HG03558 (cell line): Measurements from ENCODE around the gene CNTF.
"Not testable (repeated sequence)": the region's sequence is repeated elsewhere in the genome, so short reads cannot be mapped to it uniquely, and the experiment has no call there.

Experiments
- ATAC-seq: cut with Tn5 transposase; IDR thresholded peaks from one replicate; pipeline ENCODE4 v1.9.1; 2021; ENCODE audit warnings: moderate number of reproducible peaks; ENCODE audit not compliant: unreplicated experiment; ENCODE audit errors: extremely low read depth

CNTF gene

DNA sequence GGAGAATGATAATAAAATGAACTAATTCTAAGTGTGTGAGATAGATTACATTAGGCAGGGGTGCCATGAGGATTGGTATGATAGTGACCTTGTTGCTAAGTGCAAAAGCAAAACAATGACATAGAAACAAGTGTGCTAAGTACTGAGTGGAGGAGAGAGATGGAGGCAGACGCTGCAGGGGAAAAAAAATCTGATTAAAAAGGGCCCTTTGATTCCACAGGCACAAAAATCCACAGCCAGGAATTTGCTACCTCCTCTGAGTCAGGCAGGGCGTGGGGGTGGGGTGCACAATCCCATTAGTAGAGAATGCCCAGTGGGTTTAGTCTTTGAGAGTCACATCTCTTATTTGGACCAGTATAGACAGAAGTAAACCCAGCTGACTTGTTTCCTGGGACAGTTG is at the start of gene CNTF:
Gene CNTF (plus strand): TSS at position 322 of the 400 bp plus-strand sequence. CDS start 88 bp downstream, outside the sequence.
- ATAC-seq, result no peak

DNA sequence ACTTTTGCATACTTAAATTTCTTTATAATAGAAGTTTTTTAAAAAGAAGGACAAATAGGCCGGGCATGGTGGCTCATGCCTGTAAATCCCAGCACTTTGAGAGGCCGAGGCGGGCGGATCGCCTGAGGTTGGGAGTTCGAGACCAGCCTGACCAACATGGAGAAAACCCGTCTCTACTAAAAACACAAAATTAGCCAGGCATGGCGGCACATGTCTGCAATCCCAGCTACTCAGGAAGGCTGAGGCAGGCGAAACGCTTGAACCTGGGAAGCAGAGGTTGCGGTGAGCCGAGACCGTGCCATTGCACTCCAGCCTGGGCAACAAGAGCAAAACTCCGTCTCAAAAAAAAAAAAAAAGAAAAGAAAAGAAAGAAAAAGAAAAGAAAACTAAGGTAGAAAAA is 49.6 kb upstream of the CNTF start:
- ATAC-seq, result not testable (repeated sequence)

- ATAC-seq, result peak; percentile 13
Observed at GRCh38 chr11:58573451-58574104, 48.9 kb upstream of the CNTF start.

DNA sequence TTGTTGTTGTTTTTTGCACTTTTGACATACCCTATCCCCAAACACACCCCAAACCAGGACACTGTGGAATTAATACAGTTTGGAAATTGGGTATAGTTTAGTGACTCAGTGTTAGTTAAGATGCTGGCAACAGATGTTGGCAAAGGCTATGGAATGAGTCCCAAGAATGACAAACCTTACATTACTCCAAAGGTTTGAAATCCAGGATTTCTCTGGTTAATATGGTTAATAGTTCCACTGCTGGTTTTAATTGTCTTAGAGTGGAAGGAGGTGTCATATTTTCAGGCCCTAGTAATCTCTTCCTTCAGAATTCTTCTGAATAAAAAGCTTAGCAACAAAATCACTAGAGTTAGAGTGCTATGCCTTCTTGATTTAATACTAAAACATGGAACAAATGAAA is 47.6 kb upstream of the CNTF start:
- no peak for ATAC-seq

GRCh38 chr11:58575377-58576020 is 47.0 kb upstream of the CNTF start, which contains the start of gene LPXN:
TSS of gene LPXN (minus strand) at chr11:58575856. CDS start at chr11:58575772, 84 bp downstream.
- ATAC-seq, result no peak

DNA sequence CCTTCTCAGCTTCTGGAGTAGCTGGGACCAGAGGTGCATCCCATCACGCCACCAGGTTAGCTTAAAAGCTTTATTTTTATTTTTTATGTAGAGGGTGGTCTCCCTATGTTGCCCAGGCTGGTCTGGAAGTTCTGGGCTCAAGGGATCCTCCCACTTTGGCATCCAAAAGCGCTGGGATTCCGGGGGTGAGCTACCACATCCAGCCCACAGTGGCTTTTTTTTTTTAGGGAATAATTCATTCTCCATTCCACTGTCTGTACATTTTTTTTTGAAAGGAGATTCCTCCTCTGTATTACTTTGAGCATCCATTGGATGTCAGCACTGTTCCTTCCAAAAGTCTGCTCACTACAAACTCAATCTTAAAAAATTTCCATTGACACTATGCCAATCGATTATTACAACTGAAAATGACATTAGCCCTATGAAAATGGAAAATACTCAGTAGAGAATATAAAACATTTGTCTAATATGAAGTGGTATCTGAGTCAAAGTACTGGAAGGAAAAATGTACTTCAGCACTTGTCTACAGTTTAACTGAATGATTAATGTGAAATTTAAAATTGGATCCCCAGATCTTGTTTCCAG is 45.5 kb upstream of the CNTF start:
- no peak for ATAC-seq

- ATAC-seq, result peak; percentile 33
Observed at GRCh38 chr11:58577555-58578135, 44.8 kb upstream of the CNTF start.

- no peak for ATAC-seq
Observed at GRCh38 chr11:58578136-58578634, 44.3 kb upstream of the CNTF start.

GRCh38 chr11:58578635-58579191 is 43.8 kb upstream of the CNTF start, which contains the start of gene ZFP91:
TSS of gene ZFP91 (plus strand) at chr11:58579063. CDS start at chr11:58579282, 219 bp downstream.
- ATAC-seq, result no peak

- ATAC-seq, result no peak
Observed at GRCh38 chr11:58579192-58580129, 43.0 kb upstream of the CNTF start.

- ATAC-seq, result no peak
Observed at GRCh38 chr11:58580311-58580710, 42.2 kb upstream of the CNTF start.

DNA sequence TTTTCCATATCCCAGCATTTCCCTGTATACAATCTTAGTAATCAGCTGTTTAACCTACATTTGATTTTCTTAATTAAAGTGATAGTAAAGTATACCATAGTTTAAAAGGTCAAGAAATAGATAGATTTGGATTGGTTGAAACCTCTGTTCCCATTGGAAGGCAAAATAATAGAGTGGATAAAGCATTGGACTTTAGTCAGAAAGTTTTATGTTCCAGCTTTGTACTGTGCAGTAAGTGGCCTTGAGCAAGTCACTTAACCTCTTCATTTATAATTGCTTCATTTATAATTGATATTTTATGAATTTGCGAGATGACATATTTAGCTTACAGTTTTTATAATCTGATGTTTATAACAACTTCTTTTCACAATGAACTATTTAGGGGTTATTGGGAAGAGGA is 40.0 kb upstream of the CNTF start:
- no peak for ATAC-seq

DNA sequence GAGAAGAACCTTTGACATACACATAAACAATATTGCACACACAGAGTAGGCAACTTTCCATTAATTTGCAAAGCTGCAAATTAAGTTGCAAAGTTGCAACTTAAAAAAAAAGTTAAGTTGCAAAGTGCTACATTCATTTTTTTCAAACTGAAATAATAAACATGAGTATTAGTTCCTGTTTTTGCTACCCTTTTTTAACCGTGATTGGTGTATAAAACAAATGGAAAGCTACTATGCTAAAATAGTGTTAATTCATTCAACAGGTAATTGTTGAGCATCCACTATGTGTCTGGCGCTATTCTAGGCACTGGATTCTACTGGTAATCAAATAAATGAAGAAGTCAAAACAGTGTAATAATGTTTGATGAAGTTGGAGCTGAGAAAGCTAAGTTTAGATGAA is 35.5 kb upstream of the CNTF start:
- ATAC-seq, result no peak

GRCh38 chr11:58591659-58592058 is 30.8 kb upstream of the CNTF start:
- ATAC-seq, result no peak

DNA sequence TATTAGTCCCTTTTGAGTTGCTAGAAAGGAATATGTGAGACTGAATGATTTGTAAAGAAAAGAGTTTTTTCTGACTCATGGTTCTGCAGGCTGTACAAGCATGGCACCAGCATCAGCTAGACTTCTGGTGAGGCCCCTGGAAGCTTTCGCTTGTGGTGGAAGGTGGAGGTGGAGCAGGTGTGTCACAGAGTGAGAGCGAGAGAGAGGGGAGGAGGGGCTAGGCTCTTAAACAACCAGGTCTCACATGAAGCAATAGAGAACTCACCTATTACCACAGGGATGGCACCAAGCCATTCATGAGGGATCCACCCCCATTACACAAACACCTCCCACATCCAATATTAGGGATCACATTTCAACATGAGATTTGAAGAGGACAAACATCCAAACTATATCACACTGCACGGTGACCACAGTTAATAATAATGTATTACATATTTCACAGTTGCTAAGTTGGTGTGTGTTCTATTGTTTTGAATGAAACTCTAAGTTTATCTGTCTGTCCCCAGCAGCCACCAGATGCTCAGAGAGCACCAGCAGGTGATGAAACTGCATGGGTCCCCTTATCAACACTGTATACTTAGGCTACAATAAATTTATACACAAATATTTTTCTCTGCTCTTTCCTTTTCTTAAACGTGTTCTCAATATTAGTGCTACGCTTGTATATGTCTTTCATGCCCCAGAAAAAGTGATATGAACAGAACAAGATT is 29.5 kb upstream of the CNTF start:
- ATAC-seq, result no peak

- no peak for ATAC-seq
Observed at GRCh38 chr11:58594826-58595225, 27.6 kb upstream of the CNTF start.

- ATAC-seq, result no peak
Observed at GRCh38 chr11:58596621-58597020, 25.8 kb upstream of the CNTF start.

GRCh38 chr11:58597486-58598144 is 24.9 kb upstream of the CNTF start:
- ATAC-seq, result no peak
